HCT116 (cell line): Measurements from ENCODE around the gene HS6ST1. TPM values are rescaled to one million over a fixed set of nuclear protein-coding genes. Genes with fewer than 3 reads are reported as not detected.

ENCODE experiments used
- ATAC-seq: fragments of 200-7000 bp; cut with Tn5 transposase; 2 replicates; pipeline ENCODE4 v1.9.1; 2020; ENCODE audit warnings: mild to moderate bottlenecking, moderate library complexity
- BruUV-seq: library from RNA; stranded (reverse); fragments of 400-500 nt; replicated peaks from 2 replicates; lab custom pipeline; 2021; lab: Mats Ljungman, UMichigan
- CTCF ChIA-PET: fragments of 300-600 bp; sonication (Branson Sonifier 250); formaldehyde crosslinking; loops from one replicate; lab custom pipeline; 2021; ENCODE audit warnings: antibody characterized with exemption; lab: Charles Lee
- POLR2A ChIA-PET: fragments of 300-600, 350-600 bp; sonication (Branson Sonifier 250); formaldehyde crosslinking; loops from one replicate; lab custom pipeline; 2021; ENCODE audit warnings: antibody characterized with exemption; lab: Charles Lee
- RAD21 ChIA-PET, 2 experiments: fragments of 300-600 bp; sonication (Branson Sonifier 250); formaldehyde crosslinking; loops; one replicate each; lab custom pipeline; 2023; ENCODE audit warnings: low total read pairs in 2 of 2; ENCODE audit not compliant: uncharacterized antibody in 2 of 2, unreplicated experiment in 2 of 2, low non-redundant PET in 1 of 2; lab: Charles Lee
- DNase-seq: peaks from one replicate; pipeline ENCODE4 v3.0.0-alpha.2; 2010; ENCODE audit warnings: low read depth, low spot score
- H2AFZ ChIP-seq: fragments of 200-600 bp; shearing (Covaris generic), sonication (generic); 2 replicates; pipeline ENCODE4 v1.6.1; 2017; ENCODE audit warnings: low read depth, mixed run types, mixed read lengths, antibody characterized with exemption, low read length; ENCODE audit not compliant: poor library complexity, severe bottlenecking
- H3K27ac ChIP-seq: 2 replicates; pipeline ENCODE4 v1.5.1; 2012; ENCODE audit warnings: low read depth, low read length
- H3K27me3 ChIP-seq: fragments of 200-600 bp; sonication (generic); 2 replicates; pipeline ENCODE4 v1.6.1; 2016; ENCODE audit warnings: mixed run types, low read length, mixed read lengths; ENCODE audit not compliant: insufficient read depth
- H3K36me3 ChIP-seq, 2 experiments: fragments of 200-500 bp in 1 of 2; fragments of 200-600 bp in 1 of 2; sonication (Bioruptor generic) in 1 of 2; sonication (generic) in 1 of 2; 2 replicates each; pipeline versions ENCODE4 v1.5.1 to v1.6.1; 2014 to 2016; ENCODE audit warnings: low read length in 2 of 2, inconsistent platforms in 1 of 2, mixed read lengths in 1 of 2, mixed run types in 1 of 2; ENCODE audit not compliant: insufficient read depth in 2 of 2, control insufficient read depth in 1 of 2
- H3K4me1 ChIP-seq, 2 experiments: fragments of 200-600 bp in 1 of 2; sonication (generic) in 1 of 2; 2 replicates each; pipeline versions ENCODE4 v1.5.1 to v1.6.1; 2012 to 2017; ENCODE audit warnings: low read length in 2 of 2, inconsistent platforms in 1 of 2, mild to moderate bottlenecking in 1 of 2, mixed read lengths in 1 of 2, mixed run types in 1 of 2, moderate library complexity in 1 of 2; ENCODE audit not compliant: insufficient read depth in 2 of 2, control insufficient read depth in 1 of 2
- H3K4me2 ChIP-seq: fragments of 200-600 bp; sonication (generic); 2 replicates; pipeline ENCODE4 v1.6.1; 2017; ENCODE audit warnings: mixed run types, low read length, mixed read lengths
- H3K4me3 ChIP-seq, 2 experiments: fragments of 200-600 bp in 1 of 2; sonication (generic) in 1 of 2; replicated peaks in 1 of 2; 2 replicates each; pipeline ENCODE4 v1.5.1; 2011 to 2016; ENCODE audit warnings: low read length in 2 of 2, control low read depth in 1 of 2, low read depth in 1 of 2, mild to moderate bottlenecking in 1 of 2, mixed read lengths in 1 of 2, mixed run types in 1 of 2
- H3K79me2 ChIP-seq: fragments of 200-600 bp; sonication (generic); 2 replicates; pipeline ENCODE4 v1.6.1; 2017; ENCODE audit warnings: mild to moderate bottlenecking, mixed run types, low read length, moderate library complexity, mixed read lengths; ENCODE audit not compliant: insufficient read depth
- H3K9ac ChIP-seq: fragments of 200-600 bp; sonication (generic); 2 replicates; pipeline ENCODE4 v1.6.1; 2016; ENCODE audit warnings: low read length, mixed read lengths
- H3K9me2 ChIP-seq: fragments of 200-600 bp; sonication (generic), shearing (Covaris generic); 2 replicates; pipeline ENCODE4 v1.6.1; 2017; ENCODE audit warnings: mixed run types, mild to moderate bottlenecking, moderate library complexity; ENCODE audit not compliant: insufficient read depth
- H3K9me3 ChIP-seq, 2 experiments: fragments of 200-500 bp in 1 of 2; fragments of 200-600 bp in 1 of 2; sonication (Bioruptor generic) in 1 of 2; sonication (generic) in 1 of 2; 2 replicates each; pipeline ENCODE4 v1.6.1; 2014 to 2017; ENCODE audit warnings: low read length in 2 of 2, mixed read lengths in 2 of 2, inconsistent platforms in 1 of 2, low read depth in 1 of 2, mild to moderate bottlenecking in 1 of 2, mixed run types in 1 of 2, moderate library complexity in 1 of 2; ENCODE audit not compliant: control insufficient read depth in 1 of 2, insufficient read depth in 1 of 2
- H4K20me1 ChIP-seq: fragments of 200-600 bp; sonication (generic), shearing (Covaris generic); 2 replicates; pipeline ENCODE4 v1.6.1; 2017; ENCODE audit warnings: mixed run types, mild to moderate bottlenecking, moderate library complexity; ENCODE audit not compliant: insufficient read depth
- CEBPB ChIP-seq: IDR thresholded peaks from 2 replicates; pipeline ENCODE4 v1.6.1; 2012; ENCODE audit warnings: low read depth
- ELF1 ChIP-seq: IDR thresholded peaks from 2 replicates; pipeline ENCODE4 v1.6.1; 2012; ENCODE audit warnings: low read depth, borderline replicate concordance
- EZH2phosphoT487 ChIP-seq: fragments of 200-600 bp; IDR thresholded peaks from 2 replicates; pipeline ENCODE4 v1.6.1; 2018; ENCODE audit warnings: antibody characterized with exemption, borderline replicate concordance
- FOSL1 ChIP-seq: IDR thresholded peaks from 2 replicates; pipeline ENCODE4 v1.6.1; 2012; ENCODE audit warnings: low read depth
- JUND ChIP-seq: IDR thresholded peaks from 2 replicates; pipeline ENCODE4 v1.6.1; 2012
- MAX ChIP-seq: IDR thresholded peaks from 2 replicates; pipeline ENCODE4 v1.6.1; 2012
- POLR2A ChIP-seq: IDR thresholded peaks from 2 replicates; pipeline ENCODE4 v1.7.0; 2011; ENCODE audit warnings: borderline replicate concordance; ENCODE audit not compliant: insufficient read depth, insufficient read length; ENCODE audit errors: extremely low read depth
- POLR2AphosphoS5 ChIP-seq: IDR thresholded peaks from 2 replicates; pipeline ENCODE4 v1.6.1; 2011; ENCODE audit warnings: mild to moderate bottlenecking, low read depth, low read length, moderate library complexity
- SIN3A ChIP-seq: IDR thresholded peaks from 2 replicates; pipeline ENCODE4 v1.6.1; 2012; ENCODE audit warnings: low read depth
- SP1 ChIP-seq: IDR thresholded peaks from 2 replicates; pipeline ENCODE4 v1.6.1; 2012; ENCODE audit warnings: low read depth
- TCF7L2 ChIP-seq: IDR thresholded peaks from 2 replicates; pipeline ENCODE4 v1.7.0; 2011; ENCODE audit warnings: borderline replicate concordance, inconsistent platforms; ENCODE audit not compliant: insufficient read depth, insufficient read length; ENCODE audit errors: extremely low read depth
- YY1 ChIP-seq: IDR thresholded peaks from 2 replicates; pipeline ENCODE4 v1.6.1; 2011; ENCODE audit warnings: low read length, low read depth, moderate library complexity, mild to moderate bottlenecking; ENCODE audit not compliant: insufficient replicate concordance; ENCODE audit errors: extremely low read depth
- ZBTB33 ChIP-seq: IDR thresholded peaks from 2 replicates; pipeline ENCODE4 v1.6.1; 2011; ENCODE audit warnings: mild to moderate bottlenecking, low read length, moderate library complexity; ENCODE audit not compliant: insufficient replicate concordance; ENCODE audit errors: extremely low read depth
- ZFX ChIP-seq: fragments of 450-650 bp; IDR thresholded peaks from 2 replicates; pipeline ENCODE4 v1.6.1; 2017
- intact Hi-C: fragments of 100-400 bp; cut with micrococcal nuclease; formaldehyde crosslinking; loops from 2 replicates; pipeline ENCODE4 v1.10.0; 2022
- total RNA-seq: library from RNA; stranded (reverse); gene quantifications from one replicate; pipeline ENCODE4 v1.2.1, GENCODE V29; 2021; ENCODE audit not compliant: unreplicated experiment

Gene HS6ST1
- total RNA-seq, 1 experiment from 2014 or later: 35.0 TPM

- ChIA-PET RAD21 (no interaction called here), POLR2A (no interaction called here)
- no peaks in the 10 kb centered on the region for H3K9me2 ChIP-seq
Observed at GRCh38 chr2:128323555-128323931, 4.9 kb upstream of the HS6ST1 start.

GRCh38 chr2:128322715-128323554 is 4.3 kb upstream of the HS6ST1 start:
- Histone ChIP-seq H2AFZ (no peak overlapping the region), H3K4me2 (peak overlapping the region; percentile 90), H3K4me1 (peaks cover 0 to 16% of the 10 kb centered on the region in 2 experiments; a peak in 3 of 4 replicates), H3K27ac (no peak overlapping the region; the same call in 1 of the 2 replicates), H4K20me1 (no peaks in the 10 kb centered on the region), H3K79me2 (no peaks in the 10 kb centered on the region), H3K36me3 (no peaks in the 10 kb centered on the region), H3K9ac (peak overlapping the region; percentile 77), H3K27me3 (no peaks in the 10 kb centered on the region), H3K9me3 (no peaks in the 10 kb centered on the region), H3K4me3 (peak overlapping the region; percentile 58 to 63; a peak in 3 of 4 replicates), H3K9me2 (no peaks in the 10 kb centered on the region)
- no peak for ATAC-seq
- intact Hi-C loops: loop anchor here (1.0 to 5.0 kb wide), 2 partner anchors 1074 to 1599 kb away; no protein-coding TSS in a partner anchor
- DNase-seq: no peak
- RAD21 ChIA-PET: no interaction called here
- no TSS peak for BruUV-seq
- POLR2A ChIA-PET: no interaction called here
- CTCF ChIA-PET: no interaction called here
- TF ChIP-seq POLR2AphosphoS5 (no peak), ELF1 (no peak), MAX (no peak), JUND (no peak), EZH2phosphoT487 (no peak), CEBPB (no peak), TCF7L2 (no peak), ZBTB33 (no peak), SIN3A (no peak), YY1 (no peak)

More at GRCh38 chr2:128323555-128323931, 4.9 kb upstream of the HS6ST1 start:
- TF ChIP-seq CEBPB (no peak), YY1 (no peak), ZFX (no peak), POLR2A (no peak), SP1 (no peak), FOSL1 (no peak), SIN3A (no peak)
- DNase-seq (no peak), ATAC-seq (no peak)
- no TSS peak for BruUV-seq
- Histone ChIP-seq H3K27ac (no peak overlapping the region), H3K4me3 (no peak overlapping the region), H3K27me3 (no peaks in the 10 kb centered on the region), H3K4me2 (no peak overlapping the region), H3K9ac (no peak overlapping the region), H2AFZ (no peak overlapping the region), H4K20me1 (no peaks in the 10 kb centered on the region), H3K36me3 (no peaks in the 10 kb centered on the region), H3K9me3 (no peaks in the 10 kb centered on the region), H3K79me2 (no peaks in the 10 kb centered on the region), H3K4me1 (peaks cover 0 to 16% of the 10 kb centered on the region in 2 experiments; a peak in 3 of 4 replicates)
- intact Hi-C loops: loop anchor here (5.0 kb wide), 1 partner anchor 1599 kb away; no protein-coding TSS in a partner anchor
- CTCF ChIA-PET: no interaction called here
